ENCODE data around the gene LAPTM5.

GRCh38 chr1:30693366-30693765 lies 64.2 kb downstream of the LAPTM5 start:
- TF ChIP-seq CTCF (IDR thresholded peaks at IDR 0.05; ENCODE audit: low read depth, low read length) (no peak), POLR2A (IDR thresholded peaks at IDR 0.05; ENCODE audit: extremely low read depth, insufficient read length) (no peak), MYC (IDR thresholded peaks at IDR 0.05; ENCODE audit: low read depth, low read length) (no peak)
- TF ChIP-seq, protein P1, sequence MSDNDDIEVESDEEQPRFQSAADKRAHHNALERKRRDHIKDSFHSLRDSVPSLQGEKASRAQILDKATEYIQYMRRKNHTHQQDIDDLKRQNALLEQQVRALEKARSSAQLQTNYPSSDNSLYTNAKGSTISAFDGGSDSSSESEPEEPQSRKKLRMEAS (IDR thresholded peaks at IDR 0.05; ENCODE audit: low read depth, low read length), result no peak
